ENCODE results near the gene ALKAL2.
A peak's percentile ranks its signal among the peaks of the same experiment; 100 is the strongest.

ALKAL2 gene

GRCh38 chr2:246489-247144, 41.3 kb downstream of the ALKAL2 start:
- DNase-seq (ENCODE audit: low spot score): peak; percentile 61

- DNase-seq (ENCODE audit: low spot score): no peak
These were observed 43.3 kb downstream of the ALKAL2 start for GRCh38 chr2:244547-244946.

- DNase-seq (ENCODE audit: low spot score): no peak
These were observed 49.0 kb downstream of the ALKAL2 start for GRCh38 chr2:238869-239268.

- DNase-seq (ENCODE audit: low spot score): peak; percentile 29
These were observed 49.5 kb downstream of the ALKAL2 start for GRCh38 chr2:238431-238830.

GRCh38 chr2:237878-238277, 50.0 kb downstream of the ALKAL2 start:
- peak; percentile 54 for DNase-seq (ENCODE audit: low spot score)

GRCh38 chr2:236993-237539, 50.8 kb downstream of the ALKAL2 start:
- peak; percentile 29 for DNase-seq (ENCODE audit: low spot score)

- no peak for DNase-seq (ENCODE audit: low spot score)
These were observed 53.5 kb downstream of the ALKAL2 start for GRCh38 chr2:234421-234820.

GRCh38 chr2:233030-233429, 54.9 kb downstream of the ALKAL2 start:
- DNase-seq (ENCODE audit: low spot score): no peak

- DNase-seq (ENCODE audit: low spot score): peak; percentile 86
These were observed 56.2 kb downstream of the ALKAL2 start for GRCh38 chr2:231521-232185.
